GM19023 (cell line): Measurements from ENCODE around the gene KLHDC9.
"Not testable (repeated sequence)": the region's sequence is repeated elsewhere in the genome, so short reads cannot be mapped to it uniquely, and the experiment has no call there.

Source experiments
- ATAC-seq: cut with Tn5 transposase; IDR thresholded peaks from one replicate; pipeline ENCODE4 v1.9.1; 2021; ENCODE audit warnings: mild to moderate bottlenecking, moderate library complexity; ENCODE audit not compliant: unreplicated experiment

The KLHDC9 gene

DNA sequence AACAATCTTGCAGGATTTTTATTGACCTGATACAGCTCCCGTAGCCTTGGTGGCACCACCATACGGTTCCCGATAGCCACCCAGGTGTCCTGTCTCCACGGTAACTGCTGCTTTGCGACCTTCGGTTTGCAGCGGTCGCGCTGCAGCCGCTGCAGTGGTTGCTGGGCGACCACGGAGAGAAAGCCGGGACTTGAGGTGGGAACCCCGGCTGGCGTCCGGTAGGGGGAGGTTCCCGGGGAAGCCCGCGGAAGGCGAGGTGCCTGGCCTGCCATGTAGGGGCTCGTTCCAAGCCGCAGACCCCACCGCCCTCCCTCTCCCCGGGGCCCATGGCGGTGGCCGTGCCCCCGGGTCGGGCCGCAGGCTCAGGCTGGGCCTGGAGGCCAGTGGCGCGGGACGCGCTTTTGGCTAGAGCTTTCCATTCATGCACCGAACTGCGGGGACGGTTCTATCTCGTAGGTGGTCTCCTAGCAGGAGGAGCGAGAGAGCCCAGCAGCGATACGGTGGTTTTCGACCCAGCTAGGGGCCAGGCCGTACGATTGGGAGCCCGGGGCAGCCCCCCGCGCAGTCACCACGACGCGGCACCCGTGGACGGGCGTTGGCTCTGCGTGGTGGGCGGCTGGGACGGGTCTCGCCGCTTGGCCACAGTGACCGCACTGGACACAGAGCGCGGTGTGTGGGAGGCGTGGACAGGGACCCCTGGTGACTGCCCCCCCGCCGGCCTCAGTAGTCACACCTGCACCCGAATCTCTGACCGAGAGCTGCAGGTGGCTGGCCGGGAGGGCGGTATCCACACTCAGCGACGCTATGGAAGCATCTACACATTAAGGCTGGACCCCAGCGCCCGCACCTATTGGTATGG lies at the start of gene KLHDC9:
TSS of gene KLHDC9 (plus strand) at position 152 of the 859 bp plus-strand sequence. CDS start at position 327, 175 bp downstream.
- ATAC-seq = peak; percentile 80

DNA sequence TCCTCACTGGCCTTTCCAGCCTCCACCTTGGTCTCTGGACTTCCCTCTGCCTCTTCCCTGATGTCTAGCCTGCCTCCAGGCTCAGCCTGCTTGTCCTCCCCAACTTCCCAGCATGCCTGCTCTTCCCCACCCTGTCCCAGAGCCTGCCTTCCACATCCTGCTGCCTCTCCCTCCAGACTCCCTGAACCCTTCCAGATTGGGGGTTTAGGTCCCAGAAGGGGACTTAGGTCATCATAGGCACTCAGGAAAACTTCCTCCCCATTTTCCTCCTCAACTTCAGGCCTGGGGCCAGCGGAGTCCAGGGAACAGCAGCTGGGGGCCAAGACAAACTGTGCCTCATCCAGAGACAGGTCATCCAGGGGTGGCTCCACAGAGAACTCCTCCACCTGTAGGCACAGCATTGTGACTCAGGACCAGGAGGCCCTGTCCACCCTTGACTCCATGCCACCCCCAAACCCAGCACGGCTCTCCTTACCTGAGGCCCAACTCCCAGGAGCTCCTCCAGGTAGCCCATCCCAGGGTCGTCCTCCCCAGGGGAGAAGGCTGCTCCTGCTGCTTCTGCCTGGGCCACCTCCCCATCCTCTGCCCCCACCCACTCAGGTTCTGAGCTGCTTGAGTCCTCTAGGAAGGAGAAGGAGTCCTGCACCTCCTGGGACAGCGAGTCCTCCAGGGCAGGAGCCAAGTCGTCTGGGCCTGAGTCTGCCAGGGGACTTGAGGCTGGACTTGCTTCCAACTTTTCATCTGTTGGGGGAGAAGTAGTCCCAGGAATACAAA lies 49.0 kb upstream of the KLHDC9 start:
- no peak for ATAC-seq

DNA sequence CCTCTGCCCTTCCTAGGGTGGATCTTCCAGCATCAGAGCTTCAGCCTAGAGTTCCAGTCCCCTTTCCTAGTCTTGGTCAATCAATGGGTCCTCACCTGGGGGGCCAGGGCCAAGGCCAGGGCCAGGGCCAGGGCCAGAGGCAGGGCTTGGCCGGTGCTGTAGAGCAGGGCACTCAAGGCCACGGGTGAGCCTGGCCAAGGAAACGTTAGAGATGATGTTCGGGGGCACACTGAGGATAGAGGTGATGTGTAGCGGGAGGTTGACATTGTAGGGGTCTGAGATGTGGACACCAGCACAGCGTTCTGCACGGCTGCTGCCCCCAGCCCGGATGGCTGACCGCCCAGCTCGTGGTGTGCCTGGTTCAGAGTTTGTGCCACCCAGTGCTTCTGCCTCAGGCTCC lies 46.9 kb upstream of the KLHDC9 start:
- no peak for ATAC-seq

GRCh38 chr1:161052899-161053298 lies 45.3 kb upstream of the KLHDC9 start:
- no peak for ATAC-seq

DNA sequence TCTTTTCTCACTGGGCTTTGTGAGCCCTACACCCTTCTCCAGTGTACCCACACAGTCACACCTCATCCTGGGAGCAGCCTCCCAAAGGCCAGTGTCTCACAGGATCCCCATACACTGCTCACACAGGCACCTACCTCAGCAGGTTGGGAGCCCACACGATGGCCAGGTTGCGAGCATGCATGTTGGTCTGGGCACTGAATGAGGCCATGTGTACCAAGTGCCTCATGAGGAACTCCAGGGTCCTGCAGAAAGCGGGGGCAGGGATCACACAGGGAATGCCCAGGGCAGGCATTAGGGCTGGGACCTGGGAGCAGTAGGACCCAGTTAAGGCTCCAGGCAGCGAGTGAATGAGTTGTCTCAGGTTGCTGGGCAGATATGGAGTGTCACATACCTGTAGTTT lies 43.9 kb upstream of the KLHDC9 start:
- ATAC-seq = no peak

GRCh38 chr1:161054805-161055204 lies 43.4 kb upstream of the KLHDC9 start:
- no peak for ATAC-seq

GRCh38 chr1:161059293-161059692 lies 38.9 kb upstream of the KLHDC9 start:
- ATAC-seq = no peak

- no peak for ATAC-seq
These were observed 36.7 kb upstream of the KLHDC9 start for GRCh38 chr1:161061419-161061818.

- not testable (repeated sequence) for ATAC-seq
These were observed 34.2 kb upstream of the KLHDC9 start for GRCh38 chr1:161063936-161064335.

DNA sequence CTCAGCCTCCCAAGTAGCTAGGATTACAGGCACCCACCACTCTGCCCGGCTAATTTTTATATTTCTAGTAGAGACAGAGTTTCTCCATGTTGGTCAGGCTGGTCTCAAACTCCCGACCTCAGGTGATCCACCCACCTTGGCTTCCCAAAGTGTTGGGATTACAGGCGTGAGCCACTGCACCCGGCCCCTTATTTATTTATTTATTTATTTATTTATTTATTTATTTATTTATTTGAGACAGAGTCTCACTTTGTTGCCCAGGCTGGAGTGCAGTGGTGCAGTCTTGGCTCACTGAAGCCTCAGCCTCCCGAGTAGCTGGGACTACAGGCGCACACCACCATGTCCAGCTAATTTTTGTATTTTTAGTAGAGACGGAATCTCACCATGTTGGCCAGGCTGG lies 32.5 kb upstream of the KLHDC9 start:
- not testable (repeated sequence) for ATAC-seq

DNA sequence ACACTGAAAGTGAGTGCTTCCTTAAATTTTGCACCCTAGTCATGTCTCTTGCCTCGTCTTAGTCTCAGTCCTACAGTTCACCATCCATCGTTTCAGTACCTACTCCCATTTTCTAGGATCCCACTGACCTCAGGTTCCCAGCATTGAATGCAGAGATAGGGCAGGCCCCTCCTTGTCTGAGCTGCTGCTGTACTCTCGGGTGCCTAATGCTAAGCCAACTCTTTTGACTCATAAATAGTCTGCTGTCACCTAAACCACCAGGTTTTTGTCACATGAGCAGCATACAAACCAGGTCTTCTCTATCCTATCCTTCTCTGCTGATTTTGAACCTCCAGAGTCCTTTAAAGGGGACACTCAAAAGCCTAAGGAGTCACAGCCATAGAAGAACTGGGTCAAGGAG lies 31.5 kb upstream of the KLHDC9 start:
- no peak for ATAC-seq

DNA sequence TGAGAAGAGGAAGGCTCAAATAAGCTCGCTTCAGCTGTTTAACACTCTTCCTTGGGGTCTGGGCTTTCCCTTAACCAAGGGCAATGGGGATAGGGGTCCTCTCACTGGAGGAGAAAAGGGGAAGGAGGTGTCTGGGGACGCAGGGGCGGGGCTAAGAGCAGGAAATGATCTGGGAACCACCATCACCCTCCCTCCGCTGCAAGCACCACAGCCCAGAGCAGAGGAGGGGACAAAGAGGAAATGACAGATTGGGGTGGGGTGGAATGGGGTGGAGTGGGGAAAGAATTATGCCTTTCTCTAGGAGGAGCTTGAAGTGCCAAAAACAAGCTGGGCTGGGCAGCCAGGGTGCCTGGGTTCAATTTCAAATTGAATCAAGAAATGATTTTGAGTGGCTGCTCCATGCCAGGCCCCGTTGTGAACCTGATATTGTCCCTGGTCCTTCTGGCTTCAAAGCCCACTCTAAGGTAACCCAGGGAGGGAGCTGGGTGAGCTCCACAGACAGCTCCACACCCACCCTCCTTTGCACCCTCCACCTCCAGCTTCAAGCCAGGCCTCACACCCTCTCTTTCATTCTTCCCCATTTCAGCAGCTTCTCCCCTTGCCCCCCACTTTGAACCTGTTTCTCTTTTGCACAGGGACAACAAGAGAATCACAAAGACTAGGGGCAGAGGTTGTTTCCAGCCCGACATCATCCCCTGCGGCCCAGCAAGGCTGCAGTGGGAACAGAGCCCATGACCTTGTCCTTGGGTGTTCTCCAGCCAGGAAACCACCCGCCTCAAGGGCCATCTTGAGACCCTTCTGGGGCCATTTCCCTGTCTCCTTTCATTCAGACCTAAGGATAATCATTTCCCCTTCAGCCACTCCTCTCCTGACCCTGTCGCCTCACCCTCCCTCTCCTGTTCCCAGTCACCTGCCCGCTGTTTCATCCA lies 29.6 kb upstream of the KLHDC9 start:
- ATAC-seq = peak; percentile 49

GRCh38 chr1:161069241-161069640 lies 28.9 kb upstream of the KLHDC9 start:
- ATAC-seq = peak; percentile 9

- peak; percentile 85 for ATAC-seq
These were observed 28.4 kb upstream of the KLHDC9 start, which contains the start of gene ARHGAP30 for GRCh38 chr1:161069731-161070270. Gene ARHGAP30 (minus strand): TSS chr1:161069891. CDS start chr1:161069624, 267 bp downstream.

DNA sequence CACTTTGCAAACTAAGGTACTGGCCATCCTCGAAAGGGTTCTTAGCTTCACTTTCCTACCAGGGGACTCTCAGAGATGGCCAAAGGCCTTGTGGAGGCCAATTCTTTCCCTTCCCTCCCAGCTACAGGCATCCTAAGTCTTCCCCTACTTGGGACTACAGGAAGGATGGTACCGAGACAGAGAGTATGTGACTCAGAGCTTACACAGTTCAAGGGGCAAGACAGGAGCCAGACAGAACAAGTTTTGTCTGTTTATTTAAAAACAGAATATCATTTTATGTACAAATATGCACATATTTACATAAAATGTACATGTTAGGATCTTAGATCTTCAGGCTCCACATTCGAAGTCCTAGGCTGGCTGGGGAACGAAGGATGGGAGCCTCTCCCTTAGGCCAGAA lies 27.4 kb upstream of the KLHDC9 start:
- no peak for ATAC-seq

DNA sequence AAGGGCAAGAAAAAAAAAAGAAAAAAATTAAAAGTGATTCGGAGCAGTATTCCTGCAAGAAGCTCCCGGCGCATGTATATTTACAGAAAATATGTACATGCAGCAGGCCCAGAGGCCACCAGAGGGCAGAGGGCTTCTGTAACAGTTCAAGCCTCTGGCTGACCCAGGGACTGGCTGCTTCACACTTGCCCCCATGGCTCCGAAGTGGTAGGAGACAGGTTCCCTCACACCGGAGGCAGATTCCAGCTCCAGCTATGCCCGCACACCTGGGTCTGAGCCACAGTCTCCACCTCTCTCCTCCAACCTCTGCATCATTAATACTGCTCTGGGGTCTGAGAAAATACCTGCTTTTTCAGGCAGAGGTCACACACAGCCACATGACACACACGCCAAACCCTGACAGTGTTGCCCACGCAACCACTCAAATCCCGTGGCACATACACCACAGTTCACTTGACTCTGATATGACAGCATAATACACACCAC lies 26.2 kb upstream of the KLHDC9 start:
- no peak for ATAC-seq

- no peak for ATAC-seq
These were observed 25.3 kb upstream of the KLHDC9 start for GRCh38 chr1:161072751-161073449.

DNA sequence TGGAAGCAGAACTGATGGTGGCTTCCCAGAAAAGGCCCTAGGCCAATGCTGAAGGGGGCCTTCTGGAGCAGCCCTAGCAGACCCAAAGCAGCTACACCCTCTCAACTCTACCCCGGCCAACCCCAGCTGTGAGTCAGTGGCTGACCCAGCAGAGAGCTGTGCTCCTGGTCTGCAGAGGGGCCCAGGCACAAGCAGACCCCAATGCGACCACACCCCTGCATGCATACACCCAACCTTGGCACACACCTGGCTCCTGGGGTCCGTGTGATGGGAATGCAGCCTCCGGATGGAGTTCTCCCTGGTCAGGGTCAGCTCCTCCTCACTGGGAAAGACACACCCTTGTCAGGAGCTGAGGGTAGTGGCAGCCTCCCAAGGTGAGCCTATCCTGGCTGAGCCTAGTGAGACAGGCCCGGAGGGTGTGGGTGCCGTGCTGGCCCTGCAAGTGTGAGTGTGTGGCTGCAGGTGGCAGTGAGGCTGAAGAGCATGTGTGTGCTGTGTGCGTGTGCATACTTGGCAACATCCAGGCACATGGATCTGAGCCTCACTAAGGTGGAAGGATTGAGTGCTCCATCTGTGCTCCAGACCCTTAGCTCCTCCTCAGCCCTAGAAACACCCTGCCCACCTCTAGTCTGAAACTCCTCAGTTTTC lies 24.6 kb upstream of the KLHDC9 start:
- no peak for ATAC-seq

- ATAC-seq = no peak
These were observed 23.3 kb upstream of the KLHDC9 start for GRCh38 chr1:161074676-161075368.
